GM19328 (cell line): Measurements from ENCODE around the gene DYNLL1.
"Not testable (repeated sequence)": the region's sequence is repeated elsewhere in the genome, so short reads cannot be mapped to it uniquely, and the experiment has no call there.

Source experiments
- ATAC-seq: cut with Tn5 transposase; IDR thresholded peaks from one replicate; pipeline ENCODE4 v1.9.1; 2021; ENCODE audit warnings: mild to moderate bottlenecking, moderate library complexity; ENCODE audit not compliant: unreplicated experiment

The DYNLL1 gene

GRCh38 chr12:120504587-120504986 lies 8.7 kb downstream of the DYNLL1 start:
- ATAC-seq, result no peak

GRCh38 chr12:120508537-120508936 lies 12.6 kb downstream of the DYNLL1 start:
- no peak for ATAC-seq

GRCh38 chr12:120514002-120514401 lies 18.1 kb downstream of the DYNLL1 start:
- ATAC-seq, result no peak

- ATAC-seq, result no peak
These were observed 19.6 kb downstream of the DYNLL1 start for GRCh38 chr12:120515496-120515895.

- not testable (repeated sequence) for ATAC-seq
These were observed 23.4 kb downstream of the DYNLL1 start for GRCh38 chr12:120519324-120519723.

- no peak for ATAC-seq
These were observed 26.7 kb downstream of the DYNLL1 start for GRCh38 chr12:120522568-120522967.

GRCh38 chr12:120528861-120529525 lies 33.1 kb downstream of the DYNLL1 start, which contains the start of gene COQ5:
Gene COQ5 (minus strand): TSS chr12:120529158. CDS start chr12:120529141, 17 bp downstream.
- ATAC-seq, result peak; percentile 73

- no peak for ATAC-seq
These were observed 33.9 kb downstream of the DYNLL1 start for GRCh38 chr12:120529641-120530417.

- ATAC-seq, result not testable (repeated sequence)
These were observed 34.5 kb downstream of the DYNLL1 start for GRCh38 chr12:120530418-120530761.

GRCh38 chr12:120532701-120533238 lies 36.9 kb downstream of the DYNLL1 start:
- no peak for ATAC-seq

GRCh38 chr12:120534203-120534702 lies 38.3 kb downstream of the DYNLL1 start, which contains the start of gene RNF10:
Gene RNF10 (plus strand): TSS chr12:120534356. CDS start chr12:120534812, 456 bp downstream.
- ATAC-seq, result peak; percentile 65

- ATAC-seq, result peak; percentile 33
These were observed 39.1 kb downstream of the DYNLL1 start for GRCh38 chr12:120534703-120535655.

GRCh38 chr12:120536064-120536791 lies 40.3 kb downstream of the DYNLL1 start:
- no peak for ATAC-seq

- no peak for ATAC-seq
These were observed 41.9 kb downstream of the DYNLL1 start for GRCh38 chr12:120537856-120538220.

GRCh38 chr12:120538281-120539156 lies 42.6 kb downstream of the DYNLL1 start:
- no peak for ATAC-seq

- no peak for ATAC-seq
These were observed 43.4 kb downstream of the DYNLL1 start for GRCh38 chr12:120539303-120539702.

- no peak for ATAC-seq
These were observed 44.5 kb downstream of the DYNLL1 start for GRCh38 chr12:120540445-120540844.

- no peak for ATAC-seq
These were observed 46.3 kb downstream of the DYNLL1 start for GRCh38 chr12:120542166-120542565.

- ATAC-seq, result no peak
These were observed 48.8 kb downstream of the DYNLL1 start for GRCh38 chr12:120544691-120545090.
